Keratinocyte (primary cell): Measurements from ENCODE around the gene PCSK1N. TPM values are rescaled to one million over a fixed set of nuclear protein-coding genes. Genes with fewer than 3 reads are reported as not detected.

ENCODE experiments used
- DNase-seq: peaks from one replicate; pipeline ENCODE4 v3.0.0-alpha.2; 2011; ENCODE audit warnings: low read depth, missing footprints, low spot score
- FAIRE-seq: peaks from 2 replicates; lab custom pipeline; 2011; peaks lifted over from hg19 to GRCh38; lab: Jason Lieb, UNC
- H2AFZ ChIP-seq: 2 replicates; pipeline ENCODE4 v1.6.0; 2012; ENCODE audit warnings: low read length, control low read depth, inconsistent platforms; ENCODE audit not compliant: control insufficient read depth
- H3K27ac ChIP-seq: 2 replicates; pipeline ENCODE4 v1.5.1; 2011; ENCODE audit warnings: low read length; ENCODE audit not compliant: control insufficient read depth, insufficient read depth
- H3K27me3 ChIP-seq: 3 replicates; pipeline ENCODE4 v1.6.0; 2011; ENCODE audit warnings: low read length; ENCODE audit not compliant: control insufficient read depth, insufficient read depth; ENCODE audit errors: extremely low read depth
- H3K36me3 ChIP-seq, 2 experiments: 2 replicates in 1 of 2; 3 replicates in 1 of 2; pipeline ENCODE4 v1.5.1; 2011; ENCODE audit warnings: low read length in 2 of 2, mild to moderate bottlenecking in 1 of 2; ENCODE audit not compliant: control insufficient read depth in 2 of 2, insufficient read depth in 2 of 2; ENCODE audit errors: extremely low read depth in 1 of 2
- H3K4me1 ChIP-seq: 3 replicates; pipeline ENCODE4 v1.5.1; 2011; ENCODE audit warnings: low read length; ENCODE audit not compliant: control insufficient read depth, insufficient read depth; ENCODE audit errors: extremely low read depth
- H3K4me2 ChIP-seq: 3 replicates; pipeline ENCODE4 v1.6.0; 2011; ENCODE audit warnings: low read depth, low read length; ENCODE audit not compliant: control insufficient read depth, insufficient read depth; ENCODE audit errors: extremely low read depth
- H3K4me3 ChIP-seq, 3 experiments: fragments of 200-600 bp in 1 of 3; sonication (generic) in 1 of 3; 2 replicates in 2 of 3; 3 replicates in 1 of 3; pipeline ENCODE4 v1.5.1; 2011 to 2016; ENCODE audit warnings: low read length in 3 of 3, mild to moderate bottlenecking in 3 of 3, control low read depth in 2 of 3, inconsistent platforms in 1 of 3, low read depth in 1 of 3, mixed read lengths in 1 of 3, mixed run types in 1 of 3, moderate library complexity in 1 of 3; ENCODE audit not compliant: control insufficient read depth in 2 of 3, insufficient read depth in 2 of 3; ENCODE audit errors: extremely low read depth in 1 of 3
- H3K79me2 ChIP-seq: 2 replicates; pipeline ENCODE4 v1.6.0; 2012; ENCODE audit warnings: low read length; ENCODE audit not compliant: control insufficient read depth, insufficient read depth
- H3K9ac ChIP-seq: 3 replicates; pipeline ENCODE4 v1.6.0; 2011; ENCODE audit warnings: low read length; ENCODE audit not compliant: control insufficient read depth, insufficient read depth; ENCODE audit errors: extremely low read depth
- H3K9me1 ChIP-seq: 3 replicates; pipeline ENCODE4 v1.6.0; 2011; ENCODE audit warnings: low read length; ENCODE audit not compliant: control insufficient read depth, insufficient read depth; ENCODE audit errors: extremely low read depth
- H3K9me3 ChIP-seq: 2 replicates; pipeline ENCODE4 v1.5.1; 2012; ENCODE audit warnings: low read depth, low read length; ENCODE audit not compliant: control insufficient read depth
- H4K20me1 ChIP-seq: 3 replicates; pipeline ENCODE4 v1.6.0; 2011; ENCODE audit warnings: low read length; ENCODE audit not compliant: control insufficient read depth, insufficient read depth; ENCODE audit errors: extremely low read depth
- EZH2 ChIP-seq: IDR thresholded peaks from one replicate; pipeline ENCODE4 v1.6.1; 2012; ENCODE audit warnings: inconsistent platforms, mild to moderate bottlenecking, low read length, moderate library complexity
- dilution Hi-C: fragments of 300-500 bp; cut with MboI; formaldehyde crosslinking; loops from one replicate; pipeline ENCODE4 v1.7.0; 2020; ENCODE audit warnings: low sequenced_read_pairs; ENCODE audit not compliant: extremely low pct_ligation_motif_present
- polyA plus RNA-seq, 5 experiments: library from polyadenylated mRNA; depleted of rRNA in 3 of 5; stranded (reverse) in 3 of 5; stranded (forward) in 1 of 5; unstranded in 1 of 5; fragments of >200 nt; gene quantifications; 1 replicate in 1 of 5; 2 replicates in 3 of 5; 3 replicates in 1 of 5; pipeline versions ENCODE4 v1.2.1 to v1.2.3, GENCODE V29; 2011 to 2012; ENCODE audit warnings: missing spikeins in 2 of 5, low read depth in 1 of 5, low replicate concordance in 1 of 5
- TF ChIP-seq, protein P1 (sequence below), 3 experiments: IDR thresholded peaks in 1 of 3; conservative IDR thresholded peaks in 1 of 3; optimal IDR thresholded peaks in 1 of 3; 2 replicates in 2 of 3; 3 replicates in 1 of 3; pipeline versions ENCODE3 to v1.5.1; 2011; ENCODE audit warnings: low read length in 3 of 3, mild to moderate bottlenecking in 3 of 3, moderate library complexity in 2 of 3, control low read depth in 1 of 3, inconsistent platforms in 1 of 3; ENCODE audit not compliant: insufficient read depth in 2 of 3; ENCODE audit errors: extremely low read depth in 1 of 3

PCSK1N gene
- polyA plus RNA-seq, 1 donor (not counting 4 experiments of a cell fraction or from before 2014, with no cell fraction given) = 0.54 TPM

DNA sequence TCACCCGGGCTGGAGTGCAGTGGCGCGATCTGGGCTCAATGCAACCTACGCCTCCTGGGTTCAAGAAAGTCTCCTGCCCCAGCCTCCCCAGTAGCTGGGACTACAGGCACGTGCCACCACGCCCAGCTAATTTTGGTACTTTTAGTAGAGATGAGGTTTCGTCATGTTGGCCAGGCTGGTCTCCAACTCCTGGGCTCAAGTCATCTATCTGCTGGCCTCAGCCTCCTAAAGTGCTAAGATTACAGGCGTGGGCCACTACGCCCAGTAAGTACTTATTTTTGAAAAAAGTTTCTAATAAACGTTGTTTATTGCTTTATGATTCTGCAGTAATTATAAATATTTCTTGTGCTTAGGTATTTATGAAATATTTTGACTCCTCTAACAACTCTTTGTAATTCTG lies 4.3 kb upstream of the PCSK1N start:
- H3K27ac ChIP-seq = no peak overlapping the region
- peaks cover 3% of the 10 kb centered on the region for H3K27me3 ChIP-seq
- H3K9ac ChIP-seq = no peak overlapping the region
- TF ChIP-seq EZH2 = no peak
- TF ChIP-seq, protein P1, sequence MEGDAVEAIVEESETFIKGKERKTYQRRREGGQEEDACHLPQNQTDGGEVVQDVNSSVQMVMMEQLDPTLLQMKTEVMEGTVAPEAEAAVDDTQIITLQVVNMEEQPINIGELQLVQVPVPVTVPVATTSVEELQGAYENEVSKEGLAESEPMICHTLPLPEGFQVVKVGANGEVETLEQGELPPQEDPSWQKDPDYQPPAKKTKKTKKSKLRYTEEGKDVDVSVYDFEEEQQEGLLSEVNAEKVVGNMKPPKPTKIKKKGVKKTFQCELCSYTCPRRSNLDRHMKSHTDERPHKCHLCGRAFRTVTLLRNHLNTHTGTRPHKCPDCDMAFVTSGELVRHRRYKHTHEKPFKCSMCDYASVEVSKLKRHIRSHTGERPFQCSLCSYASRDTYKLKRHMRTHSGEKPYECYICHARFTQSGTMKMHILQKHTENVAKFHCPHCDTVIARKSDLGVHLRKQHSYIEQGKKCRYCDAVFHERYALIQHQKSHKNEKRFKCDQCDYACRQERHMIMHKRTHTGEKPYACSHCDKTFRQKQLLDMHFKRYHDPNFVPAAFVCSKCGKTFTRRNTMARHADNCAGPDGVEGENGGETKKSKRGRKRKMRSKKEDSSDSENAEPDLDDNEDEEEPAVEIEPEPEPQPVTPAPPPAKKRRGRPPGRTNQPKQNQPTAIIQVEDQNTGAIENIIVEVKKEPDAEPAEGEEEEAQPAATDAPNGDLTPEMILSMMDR (optimal IDR thresholded peaks at IDR 0.05 in 1 of 3, IDR thresholded peaks at IDR 0.05 in 1 of 3, conservative IDR thresholded peaks at IDR 0.05 in 1 of 3; ENCODE audit: extremely low read depth in 1 of 3, insufficient read depth in 2 of 3, low read length in 3 of 3) = no peak
- no peaks in the 10 kb centered on the region for H3K4me1 ChIP-seq
- H3K9me1 ChIP-seq = no peaks in the 10 kb centered on the region
- no peak overlapping the region for H3K4me2 ChIP-seq
- H3K36me3 ChIP-seq = no peaks in the 10 kb centered on the region
- no peak overlapping the region for H2AFZ ChIP-seq
- H3K4me3 ChIP-seq = no peak overlapping the region
- H4K20me1 ChIP-seq = no peaks in the 10 kb centered on the region
- no peaks in the 10 kb centered on the region for H3K79me2 ChIP-seq
- DNase-seq = no peak
- no peaks in the 10 kb centered on the region for H3K9me3 ChIP-seq
- dilution Hi-C loops = no loop called here
- no peak for FAIRE-seq

DNA sequence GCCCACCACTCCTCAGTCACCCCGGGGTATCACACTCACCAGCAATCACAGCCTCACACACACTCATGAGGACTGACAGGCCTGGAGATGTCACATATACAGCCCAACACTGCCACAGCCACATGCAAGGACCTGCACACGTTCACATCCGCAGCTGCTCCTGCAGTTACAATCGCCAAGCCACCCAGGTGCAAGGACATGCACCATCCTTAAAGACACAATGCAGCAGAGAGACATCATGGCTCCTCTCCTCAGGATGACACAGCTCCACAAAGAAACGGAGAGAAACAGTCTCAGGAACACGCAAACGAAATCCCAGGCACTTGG lies 1.1 kb downstream of the PCSK1N start:
- Histone ChIP-seq H3K4me3 (peak overlapping the region in 2 of 3 experiments; percentile 46 to 61), H3K9me3 (no peaks in the 10 kb centered on the region), H3K4me2 (peak overlapping the region; percentile 72), H3K79me2 (no peaks in the 10 kb centered on the region), H3K27ac (no peak overlapping the region), H3K36me3 (no peaks in the 10 kb centered on the region), H3K27me3 (peaks cover 10% of the 10 kb centered on the region), H3K9me1 (no peaks in the 10 kb centered on the region), H4K20me1 (no peaks in the 10 kb centered on the region), H3K4me1 (no peaks in the 10 kb centered on the region), H3K9ac (no peak overlapping the region), H2AFZ (no peak overlapping the region)
- TF ChIP-seq EZH2 = no peak
- TF ChIP-seq, protein P1 (optimal IDR thresholded peaks at IDR 0.05 in 1 of 3, IDR thresholded peaks at IDR 0.05 in 1 of 3, conservative IDR thresholded peaks at IDR 0.05 in 1 of 3; ENCODE audit: extremely low read depth in 1 of 3, insufficient read depth in 2 of 3, low read length in 3 of 3) = no peak
- FAIRE-seq (no peak), DNase-seq (no peak)
- dilution Hi-C loops = no loop called here
